ENCODE data around the gene CCDC158. TPM values are rescaled to one million over a fixed set of nuclear protein-coding genes. Genes with fewer than 3 reads are reported as not detected.

CCDC158 gene
- total RNA-seq, 4 donors from 2014 or later: 0.32 to 0.75 (median 0.48) TPM; not detected in 1

GRCh38 chr4:76339364-76339763, 81.6 kb downstream of the CCDC158 start:
- TF ChIP-seq, protein P1, sequence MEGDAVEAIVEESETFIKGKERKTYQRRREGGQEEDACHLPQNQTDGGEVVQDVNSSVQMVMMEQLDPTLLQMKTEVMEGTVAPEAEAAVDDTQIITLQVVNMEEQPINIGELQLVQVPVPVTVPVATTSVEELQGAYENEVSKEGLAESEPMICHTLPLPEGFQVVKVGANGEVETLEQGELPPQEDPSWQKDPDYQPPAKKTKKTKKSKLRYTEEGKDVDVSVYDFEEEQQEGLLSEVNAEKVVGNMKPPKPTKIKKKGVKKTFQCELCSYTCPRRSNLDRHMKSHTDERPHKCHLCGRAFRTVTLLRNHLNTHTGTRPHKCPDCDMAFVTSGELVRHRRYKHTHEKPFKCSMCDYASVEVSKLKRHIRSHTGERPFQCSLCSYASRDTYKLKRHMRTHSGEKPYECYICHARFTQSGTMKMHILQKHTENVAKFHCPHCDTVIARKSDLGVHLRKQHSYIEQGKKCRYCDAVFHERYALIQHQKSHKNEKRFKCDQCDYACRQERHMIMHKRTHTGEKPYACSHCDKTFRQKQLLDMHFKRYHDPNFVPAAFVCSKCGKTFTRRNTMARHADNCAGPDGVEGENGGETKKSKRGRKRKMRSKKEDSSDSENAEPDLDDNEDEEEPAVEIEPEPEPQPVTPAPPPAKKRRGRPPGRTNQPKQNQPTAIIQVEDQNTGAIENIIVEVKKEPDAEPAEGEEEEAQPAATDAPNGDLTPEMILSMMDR (IDR thresholded peaks at IDR 0.05): no peak
- ATAC-seq (ENCODE audit: low FRiP score) (no peak), DNase-seq (ENCODE audit: low spot score) (no peak)

GRCh38 chr4:76334885-76335284, 86.1 kb downstream of the CCDC158 start:
- ATAC-seq (ENCODE audit: low FRiP score) (no peak), DNase-seq (ENCODE audit: low spot score) (no peak)
- TF ChIP-seq, protein P1 (IDR thresholded peaks at IDR 0.05): no peak

- no peak for DNase-seq (ENCODE audit: low spot score)
- TF ChIP-seq, protein P1 (IDR thresholded peaks at IDR 0.05): no peak
- ATAC-seq (ENCODE audit: low FRiP score): no peak
Measured at GRCh38 chr4:76326515-76326914, 94.4 kb downstream of the CCDC158 start.

- DNase-seq (ENCODE audit: low spot score) (no peak), ATAC-seq (ENCODE audit: low FRiP score) (no peak)
- TF ChIP-seq, protein P1 (IDR thresholded peaks at IDR 0.05): no peak
Measured at GRCh38 chr4:76325072-76325471, 95.9 kb downstream of the CCDC158 start.

- ATAC-seq (ENCODE audit: low FRiP score) (no peak), DNase-seq (ENCODE audit: low spot score) (no peak)
- TF ChIP-seq, protein P1 (IDR thresholded peaks at IDR 0.05): no peak
Measured at GRCh38 chr4:76322236-76322635, 98.7 kb downstream of the CCDC158 start.

DNA sequence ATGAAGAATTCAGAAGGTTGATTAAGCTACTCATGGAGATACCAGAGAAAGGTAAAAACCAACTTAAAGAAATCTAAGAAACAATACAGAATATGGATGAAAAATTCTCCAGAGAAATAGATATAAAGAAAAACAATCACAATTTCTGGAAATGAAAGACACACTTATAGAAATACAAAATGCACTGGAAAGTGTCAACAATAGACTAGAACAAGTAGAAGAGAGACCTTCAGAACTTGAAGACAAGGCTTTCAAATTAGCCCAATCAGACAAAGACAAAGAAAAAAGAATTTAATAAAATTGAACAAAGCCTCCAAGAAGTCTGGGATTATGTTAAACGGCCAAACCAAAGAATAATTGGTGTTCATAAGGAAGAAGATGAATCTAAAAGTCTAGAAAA, 104.8 kb downstream of the CCDC158 start:
- TF ChIP-seq, protein P1 (IDR thresholded peaks at IDR 0.05): no peak
- DNase-seq (ENCODE audit: low spot score) (no peak), ATAC-seq (ENCODE audit: low FRiP score) (no peak)

DNA sequence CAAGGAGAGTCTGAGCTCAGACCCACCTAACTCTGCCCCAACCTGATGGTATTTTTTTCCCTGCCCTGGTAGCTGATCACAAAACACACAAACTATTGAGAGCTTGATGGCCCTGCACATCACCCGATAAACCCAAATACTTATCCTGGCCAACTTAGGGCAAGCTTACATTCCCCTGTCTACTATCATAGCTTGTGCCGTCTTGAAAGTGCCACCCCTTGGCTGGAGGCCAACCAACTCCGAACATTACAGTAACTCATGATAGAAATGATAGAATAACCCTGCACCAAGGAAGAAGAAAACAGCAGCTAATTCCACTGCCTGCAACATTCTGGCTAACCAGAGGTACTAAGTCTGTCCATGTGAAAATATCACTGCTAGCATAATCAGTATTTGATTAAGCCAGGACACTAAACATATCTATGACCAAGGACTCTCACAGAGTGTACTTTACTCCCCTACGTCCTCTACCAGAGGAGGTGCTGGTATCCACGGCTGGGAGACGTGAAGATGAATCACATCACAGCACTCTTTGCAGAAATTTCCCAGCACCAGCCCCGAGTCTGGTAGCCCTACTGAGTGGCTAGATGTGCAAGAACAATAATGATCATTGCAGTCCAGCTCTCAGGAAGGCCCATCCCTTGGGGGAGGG, 105.5 kb downstream of the CCDC158 start:
- no peak for DNase-seq (ENCODE audit: low spot score)
- ATAC-seq (ENCODE audit: low FRiP score): no peak
- TF ChIP-seq, protein P1 (IDR thresholded peaks at IDR 0.05): no peak
